PC-9 (cell line): ENCODE measurements around the gene MAPKAP1. TPM values are rescaled to one million over a fixed set of nuclear protein-coding genes. Genes with fewer than 3 reads are reported as not detected.

Experiments
- BruUV-seq: library from RNA; stranded (reverse); fragments of 400-500 nt; replicated peaks from 2 replicates; lab custom pipeline; 2021; lab: Mats Ljungman, UMichigan
- CTCF ChIA-PET: fragments of 300-600 bp; sonication (Branson Sonifier 250); formaldehyde crosslinking; loops from one replicate; lab custom pipeline; 2022; ENCODE audit warnings: antibody characterized with exemption; lab: Charles Lee
- POLR2A ChIA-PET: fragments of 300-600 bp; sonication (Branson Sonifier 250); formaldehyde crosslinking; loops from one replicate; lab custom pipeline; 2022; ENCODE audit warnings: antibody characterized with exemption; ENCODE audit not compliant: unreplicated experiment; lab: Charles Lee
- DNase-seq, 2 experiments: peaks; one replicate each; pipeline versions ENCODE4 v3.0.0 to v3.0.0-alpha.2; 2015 to 2022; ENCODE audit warnings: mixed read lengths in 1 of 2
- H2AFZ ChIP-seq: fragments of 200-600 bp; sonication (generic); 2 replicates; pipeline ENCODE4 v1.8.1; 2017; ENCODE audit warnings: antibody characterized with exemption
- H3F3A ChIP-seq: fragments of 200-600 bp; sonication (generic); 2 replicates; pipeline ENCODE4 v1.8.1; 2017; ENCODE audit warnings: antibody characterized with exemption, mild to moderate bottlenecking, low read depth; ENCODE audit not compliant: insufficient read depth
- H3K27ac ChIP-seq: fragments of 200-600 bp; sonication (generic); 2 replicates; pipeline ENCODE4 v1.6.1; 2016; ENCODE audit warnings: mixed run types
- H3K27me3 ChIP-seq: fragments of 200-600 bp; sonication (generic); 2 replicates; pipeline ENCODE4 v1.6.1; 2016; ENCODE audit warnings: low read depth, mixed run types; ENCODE audit not compliant: insufficient read depth
- H3K36me3 ChIP-seq: fragments of 200-600 bp; sonication (generic); 2 replicates; pipeline ENCODE4 v1.6.1; 2016; ENCODE audit warnings: low read depth, mixed run types
- H3K4me1 ChIP-seq: fragments of 200-600 bp; sonication (generic); replicated peaks from 2 replicates; pipeline ENCODE4 v1.6.1; 2016; ENCODE audit warnings: mixed run types; ENCODE audit not compliant: insufficient read depth
- H3K4me2 ChIP-seq: fragments of 200-600 bp; sonication (generic); 2 replicates; pipeline ENCODE4 v1.6.1; 2017; ENCODE audit warnings: mixed run types
- H3K4me3 ChIP-seq: fragments of 200-600 bp; sonication (generic); 2 replicates; pipeline ENCODE4 v1.6.1; 2016; ENCODE audit warnings: mixed run types
- H3K79me2 ChIP-seq: fragments of 200-600 bp; sonication (generic); 2 replicates; pipeline ENCODE4 v1.6.1; 2017; ENCODE audit warnings: low read depth, mixed run types
- H3K9me2 ChIP-seq: fragments of 200-600 bp; sonication (generic); 2 replicates; pipeline ENCODE4 v1.8.1; 2017; ENCODE audit warnings: mild to moderate bottlenecking; ENCODE audit not compliant: insufficient read depth
- H3K9me3 ChIP-seq: fragments of 200-600 bp; sonication (generic); 2 replicates; pipeline ENCODE4 v1.8.1; 2016; ENCODE audit warnings: low read depth; ENCODE audit not compliant: insufficient read depth
- H4K20me1 ChIP-seq: fragments of 200-600 bp; sonication (generic); 2 replicates; pipeline ENCODE4 v1.8.1; 2017; ENCODE audit not compliant: insufficient read depth
- EZH2 ChIP-seq: fragments of 200-600 bp; sonication (generic); IDR thresholded peaks from 2 replicates; pipeline ENCODE4 v1.8.0; 2017; ENCODE audit warnings: antibody characterized with exemption, low read depth
- intact Hi-C: fragments of 100-400 bp; cut with micrococcal nuclease; formaldehyde crosslinking; loops from one replicate; pipeline ENCODE4 v1.10.0; 2022; ENCODE audit not compliant: unreplicated experiment
- total RNA-seq: library from RNA; stranded (reverse); gene quantifications from 2 replicates; pipeline ENCODE4 v1.2.3, GENCODE V29; 2021
- TF ChIP-seq, protein P1 (sequence below): fragments of 200-600 bp; sonication (generic); conservative IDR thresholded peaks from 2 replicates; pipeline ENCODE4 v1.6.1; 2017; ENCODE audit warnings: mixed run types, antibody characterized with exemption, mild to moderate bottlenecking, moderate library complexity

Gene MAPKAP1
- total RNA-seq, 1 experiment from 2014 or later, result 115 TPM

DNA sequence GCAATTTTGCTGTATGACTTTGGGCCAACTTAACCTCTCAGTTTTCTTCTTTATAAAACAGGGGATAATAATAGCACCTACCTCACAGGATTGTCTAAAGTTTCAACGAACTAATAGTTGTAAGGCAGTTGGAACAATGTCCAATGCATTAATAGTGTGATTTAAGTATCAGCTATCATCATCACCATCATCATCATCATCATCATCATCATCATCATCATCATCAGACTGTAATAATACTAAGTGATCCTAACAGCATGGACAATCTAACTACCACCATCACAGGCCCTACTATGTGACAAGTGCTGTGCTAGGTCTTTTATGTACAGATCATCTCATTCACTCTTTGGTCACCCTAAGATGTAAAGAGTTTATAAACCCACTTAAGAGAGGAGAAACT lies 196.0 kb downstream of the MAPKAP1 start:
- Histone ChIP-seq H3K4me1 (peaks cover 25% of the 10 kb centered on the region), H3K4me3 (no peak overlapping the region), H3K9me3 (no peaks in the 10 kb centered on the region), H3K27ac (no peak overlapping the region), H3K9me2 (no peaks in the 10 kb centered on the region), H3K36me3 (no peaks in the 10 kb centered on the region), H4K20me1 (peaks cover 3% of the 10 kb centered on the region; the same call in 1 of the 2 replicates), H3K79me2 (peaks cover 3% of the 10 kb centered on the region; the same call in 1 of the 2 replicates), H3K4me2 (no peak overlapping the region), H2AFZ (no peak overlapping the region), H3F3A (peaks cover 16% of the 10 kb centered on the region; the same call in 1 of the 2 replicates), H3K27me3 (no peaks in the 10 kb centered on the region)
- POLR2A ChIA-PET, result no interaction called here
- intact Hi-C loops, result no loop called here
- TF ChIP-seq EZH2, result no peak
- TF ChIP-seq, protein P1, sequence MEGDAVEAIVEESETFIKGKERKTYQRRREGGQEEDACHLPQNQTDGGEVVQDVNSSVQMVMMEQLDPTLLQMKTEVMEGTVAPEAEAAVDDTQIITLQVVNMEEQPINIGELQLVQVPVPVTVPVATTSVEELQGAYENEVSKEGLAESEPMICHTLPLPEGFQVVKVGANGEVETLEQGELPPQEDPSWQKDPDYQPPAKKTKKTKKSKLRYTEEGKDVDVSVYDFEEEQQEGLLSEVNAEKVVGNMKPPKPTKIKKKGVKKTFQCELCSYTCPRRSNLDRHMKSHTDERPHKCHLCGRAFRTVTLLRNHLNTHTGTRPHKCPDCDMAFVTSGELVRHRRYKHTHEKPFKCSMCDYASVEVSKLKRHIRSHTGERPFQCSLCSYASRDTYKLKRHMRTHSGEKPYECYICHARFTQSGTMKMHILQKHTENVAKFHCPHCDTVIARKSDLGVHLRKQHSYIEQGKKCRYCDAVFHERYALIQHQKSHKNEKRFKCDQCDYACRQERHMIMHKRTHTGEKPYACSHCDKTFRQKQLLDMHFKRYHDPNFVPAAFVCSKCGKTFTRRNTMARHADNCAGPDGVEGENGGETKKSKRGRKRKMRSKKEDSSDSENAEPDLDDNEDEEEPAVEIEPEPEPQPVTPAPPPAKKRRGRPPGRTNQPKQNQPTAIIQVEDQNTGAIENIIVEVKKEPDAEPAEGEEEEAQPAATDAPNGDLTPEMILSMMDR, result no peak
- CTCF ChIA-PET, result no interaction called here
- BruUV-seq, result no TSS peak
- no peak for DNase-seq

GRCh38 chr9:125509476-125509875 lies 197.5 kb downstream of the MAPKAP1 start:
- no peak for TF ChIP-seq EZH2
- TF ChIP-seq, protein P1, result no peak
- no peaks in the 10 kb centered on the region for H3K9me2 ChIP-seq
- H3K4me3 ChIP-seq, result no peak overlapping the region
- peaks cover 3% of the 10 kb centered on the region; the same call in 1 of the 2 replicates for H3K79me2 ChIP-seq
- no peaks in the 10 kb centered on the region for H3K9me3 ChIP-seq
- no peak for DNase-seq
- H3K27me3 ChIP-seq, result no peaks in the 10 kb centered on the region
- no TSS peak for BruUV-seq
- H2AFZ ChIP-seq, result no peak overlapping the region
- no peak overlapping the region for H3K4me2 ChIP-seq
- ChIA-PET POLR2A (no interaction called here), CTCF (no interaction called here)
- peaks cover 15% of the 10 kb centered on the region; the same call in 1 of the 2 replicates for H3F3A ChIP-seq
- intact Hi-C loops, result no loop called here
- no peaks in the 10 kb centered on the region for H3K36me3 ChIP-seq
- no peak overlapping the region for H3K27ac ChIP-seq
- H4K20me1 ChIP-seq, result peaks cover 3% of the 10 kb centered on the region; the same call in 1 of the 2 replicates
- H3K4me1 ChIP-seq, result peaks cover 22% of the 10 kb centered on the region

GRCh38 chr9:125508249-125508648 lies 198.8 kb downstream of the MAPKAP1 start:
- Histone ChIP-seq H3K79me2 (peaks cover 3% of the 10 kb centered on the region; the same call in 1 of the 2 replicates), H3K9me2 (no peaks in the 10 kb centered on the region), H3K4me1 (peaks cover 13% of the 10 kb centered on the region), H2AFZ (no peak overlapping the region), H3K27ac (no peak overlapping the region), H3K27me3 (no peaks in the 10 kb centered on the region), H3K4me3 (no peak overlapping the region), H3K9me3 (no peaks in the 10 kb centered on the region), H3F3A (peaks cover 6% of the 10 kb centered on the region; the same call in 1 of the 2 replicates), H4K20me1 (peaks cover 3% of the 10 kb centered on the region; the same call in 1 of the 2 replicates), H3K36me3 (no peaks in the 10 kb centered on the region), H3K4me2 (no peak overlapping the region)
- TF ChIP-seq EZH2, result no peak
- TF ChIP-seq, protein P1, result no peak
- ChIA-PET POLR2A (no interaction called here), CTCF (interaction anchor here (0.6 kb wide), 1 partner anchor 991 kb away, joined by 5 read pairs; no protein-coding TSS in a partner anchor)
- DNase-seq, result no peak
- no TSS peak for BruUV-seq
- intact Hi-C loops, result no loop called here
